Activated CD8-positive, alpha-beta memory T cell treated with anti-CD3 and anti-CD28 coated beads, Interleukin-2, amount 10 ng/mL, durations not matched to agents 7 days and 5 days (primary cell): ENCODE measurements around the gene ADORA2B. TPM values are rescaled to one million over a fixed set of nuclear protein-coding genes. Genes with fewer than 3 reads are reported as not detected.
"Not testable (repeated sequence)": the region's sequence is repeated elsewhere in the genome, so short reads cannot be mapped to it uniquely, and the experiment has no call there.

ENCODE experiments used
- ATAC-seq: fragments of 150-1000 bp; cut with Tn5 transposase; one replicate; pipeline ENCODE4 v1.10.0; 2021; ENCODE audit warnings: moderate library complexity
- CTCF ChIA-PET: fragments of 350-600 bp; sonication (Branson Sonifier 250); formaldehyde crosslinking; loops from one replicate; lab custom pipeline; 2021; ENCODE audit warnings: antibody characterized with exemption; lab: Charles Lee
- DNase-seq: peaks from one replicate; pipeline ENCODE4 v3.0.0-alpha.2; 2020
- H3K27ac Mint-ChIP-seq: one replicate; pipeline ENCODE4 v1.8.0; 2021; ENCODE audit warnings: mild to moderate bottlenecking, mixed read lengths
- H3K27me3 Mint-ChIP-seq: one replicate; pipeline ENCODE4 v1.8.0; 2021; ENCODE audit warnings: mixed read lengths
- H3K36me3 Mint-ChIP-seq: one replicate; pipeline ENCODE4 v1.8.0; 2021; ENCODE audit warnings: mild to moderate bottlenecking, mixed read lengths
- H3K4me1 Mint-ChIP-seq: one replicate; pipeline ENCODE4 v1.8.0; 2021; ENCODE audit warnings: mixed read lengths
- H3K4me3 Mint-ChIP-seq: one replicate; pipeline ENCODE4 v1.8.0; 2021; ENCODE audit warnings: mild to moderate bottlenecking, moderate library complexity, mixed read lengths
- H3K9me3 Mint-ChIP-seq: one replicate; pipeline ENCODE4 v1.8.0; 2022; ENCODE audit warnings: low read depth, mixed read lengths
- total RNA-seq, 2 experiments: library from RNA; stranded (reverse); gene quantifications; one replicate each; pipeline ENCODE4 v1.2.3, GENCODE V29; 2021

ADORA2B gene
- 1 to 10 TPM in 1 of 2 experiments, under 1 TPM in 1; 0.49 to 1.1 TPM for total RNA-seq

GRCh38 chr17:15944759-15945526, at the start of gene ADORA2B:
ADORA2B (plus strand) TSS chr17:15945130; CDS start chr17:15945249, 119 bp downstream.
- Mint-ChIP-seq H3K4me1 (peaks cover 12% of the 10 kb centered on the region), H3K36me3 (no peaks in the 10 kb centered on the region), H3K27me3 (peaks cover 60% of the 10 kb centered on the region), H3K9me3 (no peaks in the 10 kb centered on the region), H3K27ac (peak within 1 kb of the TSS; percentile 6), H3K4me3 (peak within 1 kb of the TSS; percentile 69)
- peak; percentile 82 for ATAC-seq
- CTCF ChIA-PET = interaction anchor here (0.6 to 2.6 kb wide), 19 partner anchors 9 to 117 kb away, joined by 3 to 14 read pairs (median 3); partner anchors contain the start of genes TTC19 and ZSWIM7
- peak; percentile 64 for DNase-seq

- H3K36me3 Mint-ChIP-seq = peaks cover 3% of the 10 kb centered on the region
- no peak overlapping the region for H3K4me3 Mint-ChIP-seq
- CTCF ChIA-PET = no interaction called here
- peaks cover 9% of the 10 kb centered on the region for H3K4me1 Mint-ChIP-seq
- ATAC-seq (no peak), DNase-seq (no peak)
- no peak overlapping the region for H3K27ac Mint-ChIP-seq
- peaks cover 3% of the 10 kb centered on the region for H3K9me3 Mint-ChIP-seq
- peaks cover 32% of the 10 kb centered on the region for H3K27me3 Mint-ChIP-seq
These were observed 48.7 kb upstream of the ADORA2B start for GRCh38 chr17:15896277-15896676.

DNA sequence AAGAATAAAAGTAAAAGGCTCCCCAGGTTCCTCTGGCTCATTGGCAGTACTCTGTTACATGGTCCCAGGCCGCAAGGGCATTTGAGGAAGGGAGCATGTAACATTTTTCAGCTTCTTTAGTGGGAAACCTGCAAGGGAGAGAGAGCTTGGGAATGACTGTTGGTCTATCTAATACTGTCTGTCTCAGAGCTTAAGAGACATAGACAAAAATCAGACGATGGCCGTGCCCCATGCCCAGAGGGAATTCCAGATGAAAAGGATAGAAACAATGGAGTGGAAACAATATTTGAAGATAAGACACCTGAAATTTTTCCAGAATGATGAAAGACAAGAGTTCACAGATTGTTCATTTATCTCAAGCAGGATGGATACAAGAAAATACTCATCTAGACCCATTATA, 48.1 kb upstream of the ADORA2B start:
- ATAC-seq (no peak), DNase-seq (no peak)
- H3K9me3 Mint-ChIP-seq = peaks cover 3% of the 10 kb centered on the region
- H3K27me3 Mint-ChIP-seq = peaks cover 32% of the 10 kb centered on the region
- CTCF ChIA-PET = interaction anchor here (0.8 kb wide), 1 partner anchor 102 kb away, joined by 3 read pairs; the partner anchor contains the start of genes TTC19 and ZSWIM7
- peaks cover 3% of the 10 kb centered on the region for H3K36me3 Mint-ChIP-seq
- H3K4me3 Mint-ChIP-seq = no peak overlapping the region
- H3K27ac Mint-ChIP-seq = no peak overlapping the region
- peaks cover 9% of the 10 kb centered on the region for H3K4me1 Mint-ChIP-seq

DNA sequence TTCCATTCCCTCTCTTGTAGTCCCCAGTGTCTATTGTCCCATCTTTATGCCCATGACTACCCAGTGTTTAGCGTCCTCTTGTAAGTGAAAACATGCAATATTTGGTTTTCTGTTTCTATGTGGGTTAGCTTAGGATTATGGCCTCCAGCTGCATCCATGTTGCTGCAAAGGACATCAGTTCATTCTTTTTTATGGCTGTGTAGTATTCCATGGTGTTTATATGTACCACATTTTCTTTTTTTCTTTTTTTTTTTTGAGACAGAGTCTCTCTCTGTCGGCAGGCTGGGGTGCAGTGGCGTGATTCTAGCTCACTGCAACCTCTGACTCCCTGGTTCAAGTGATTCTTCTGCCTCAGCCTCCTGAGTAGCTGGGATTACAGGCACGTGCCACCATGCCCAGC, 45.3 kb upstream of the ADORA2B start:
- CTCF ChIA-PET, H3K36me3 Mint-ChIP-seq, ATAC-seq, DNase-seq, H3K9me3 Mint-ChIP-seq, H3K27ac Mint-ChIP-seq, H3K4me3 Mint-ChIP-seq, H3K4me1 Mint-ChIP-seq: not testable (repeated sequence)
- peaks cover 21% of the 10 kb centered on the region for H3K27me3 Mint-ChIP-seq

DNA sequence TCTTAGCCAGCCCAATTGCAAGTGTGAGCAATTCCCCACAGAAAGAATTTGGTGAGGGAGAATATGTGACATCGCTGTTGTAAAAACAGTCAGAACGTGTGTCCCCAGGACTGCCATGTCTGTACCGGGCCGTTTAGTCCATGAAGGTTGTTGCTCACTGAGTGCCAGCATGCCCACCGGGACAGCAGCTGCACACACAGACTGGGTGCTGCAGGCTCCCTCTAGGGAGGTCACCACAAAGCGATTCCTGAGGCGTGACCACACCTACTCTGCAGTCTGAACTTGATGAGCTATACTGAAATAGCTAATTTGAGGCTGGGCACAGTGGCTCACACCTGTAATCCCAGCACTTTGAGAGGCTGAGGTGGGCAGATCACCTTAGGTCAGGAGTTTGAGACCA, 44.1 kb upstream of the ADORA2B start:
- DNase-seq (no peak), ATAC-seq (no peak)
- no peak overlapping the region for H3K4me3 Mint-ChIP-seq
- H3K4me1 Mint-ChIP-seq = peaks cover 9% of the 10 kb centered on the region
- H3K36me3 Mint-ChIP-seq = peaks cover 1% of the 10 kb centered on the region
- H3K27ac Mint-ChIP-seq = no peak overlapping the region
- CTCF ChIA-PET = no interaction called here
- H3K27me3 Mint-ChIP-seq = peaks cover 16% of the 10 kb centered on the region
- peaks cover 3% of the 10 kb centered on the region for H3K9me3 Mint-ChIP-seq

DNA sequence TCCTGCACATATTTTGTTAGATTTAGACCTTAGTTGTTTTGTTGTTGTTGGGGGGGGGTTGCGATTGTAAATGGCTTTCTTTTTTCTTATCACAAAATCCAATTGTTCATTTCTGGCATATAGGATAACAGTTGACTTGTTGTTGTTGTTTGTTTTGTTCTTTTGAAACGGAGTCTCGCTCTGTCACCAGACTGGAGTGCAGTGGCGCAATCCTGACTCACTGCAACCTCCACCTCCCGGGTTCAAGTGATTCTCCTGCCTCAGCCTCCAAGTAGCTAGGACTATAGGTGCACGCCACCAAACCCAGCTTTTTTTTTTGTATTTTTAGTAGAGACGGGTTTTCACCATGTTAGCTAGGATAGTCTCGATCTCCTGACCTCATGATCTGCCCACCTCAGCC, 39.7 kb upstream of the ADORA2B start:
- H3K4me1 Mint-ChIP-seq, H3K9me3 Mint-ChIP-seq, CTCF ChIA-PET, H3K36me3 Mint-ChIP-seq, H3K4me3 Mint-ChIP-seq, DNase-seq, ATAC-seq, H3K27ac Mint-ChIP-seq: not testable (repeated sequence)
- H3K27me3 Mint-ChIP-seq = peaks cover 25% of the 10 kb centered on the region

DNA sequence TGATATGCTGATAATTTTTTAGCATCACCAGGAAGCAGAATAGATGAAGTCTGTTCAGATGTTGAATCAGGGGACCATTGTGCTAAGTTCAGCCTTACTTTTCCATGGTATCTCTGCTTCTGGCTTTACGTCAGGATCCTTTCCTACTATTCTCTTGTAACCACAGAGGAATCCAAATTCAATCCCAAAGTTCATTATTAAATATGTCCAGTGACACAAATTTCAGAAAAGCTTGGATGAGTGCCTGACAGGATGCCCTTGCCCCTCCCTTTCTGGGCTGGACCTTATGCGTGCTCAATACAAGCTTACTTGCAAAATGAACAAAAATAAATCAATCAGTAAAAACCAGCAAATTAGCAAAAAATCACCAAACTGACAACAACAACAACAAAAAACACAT, 37.6 kb upstream of the ADORA2B start:
- Mint-ChIP-seq H3K27ac (no peak overlapping the region), H3K9me3 (no peaks in the 10 kb centered on the region), H3K36me3 (no peaks in the 10 kb centered on the region), H3K27me3 (peaks cover 25% of the 10 kb centered on the region), H3K4me3 (no peak overlapping the region), H3K4me1 (no peaks in the 10 kb centered on the region)
- ATAC-seq = no peak
- DNase-seq = peak; percentile 16
- CTCF ChIA-PET = no interaction called here

DNA sequence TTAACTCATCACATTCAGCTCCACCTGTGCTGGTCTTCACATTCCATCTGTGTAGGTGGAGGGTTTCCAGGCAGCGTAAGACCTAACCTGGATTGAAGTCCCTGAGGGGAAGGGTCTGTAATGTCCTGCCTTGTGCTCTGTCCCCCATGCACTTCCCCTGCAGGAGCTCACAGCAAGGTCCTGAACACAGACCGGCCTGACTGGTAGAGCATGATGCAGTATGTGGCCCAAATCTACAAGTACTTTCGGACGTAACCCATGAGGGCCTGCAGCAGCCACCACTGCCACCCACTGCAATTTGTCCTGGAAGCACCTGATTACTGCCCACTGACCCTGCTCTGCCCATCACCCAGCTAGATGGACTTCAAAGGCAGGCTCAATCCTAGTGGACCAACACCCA, 36.6 kb upstream of the ADORA2B start:
- Mint-ChIP-seq H3K4me3 (no peak overlapping the region), H3K4me1 (no peaks in the 10 kb centered on the region), H3K36me3 (no peaks in the 10 kb centered on the region), H3K27ac (no peak overlapping the region), H3K9me3 (no peaks in the 10 kb centered on the region), H3K27me3 (peaks cover 21% of the 10 kb centered on the region)
- ATAC-seq (no peak), DNase-seq (no peak)
- CTCF ChIA-PET = interaction anchor here (1.2 kb wide), 1 partner anchor 43 kb away, joined by 3 read pairs; no protein-coding TSS in a partner anchor

- Mint-ChIP-seq H3K27ac (no peak overlapping the region), H3K9me3 (no peaks in the 10 kb centered on the region), H3K4me3 (no peak overlapping the region), H3K27me3 (peaks cover 21% of the 10 kb centered on the region), H3K36me3 (no peaks in the 10 kb centered on the region), H3K4me1 (peaks cover 11% of the 10 kb centered on the region)
- ATAC-seq = no peak
- no peak for DNase-seq
- CTCF ChIA-PET = no interaction called here
These were observed 35.4 kb upstream of the ADORA2B start for GRCh38 chr17:15909481-15909991.

DNA sequence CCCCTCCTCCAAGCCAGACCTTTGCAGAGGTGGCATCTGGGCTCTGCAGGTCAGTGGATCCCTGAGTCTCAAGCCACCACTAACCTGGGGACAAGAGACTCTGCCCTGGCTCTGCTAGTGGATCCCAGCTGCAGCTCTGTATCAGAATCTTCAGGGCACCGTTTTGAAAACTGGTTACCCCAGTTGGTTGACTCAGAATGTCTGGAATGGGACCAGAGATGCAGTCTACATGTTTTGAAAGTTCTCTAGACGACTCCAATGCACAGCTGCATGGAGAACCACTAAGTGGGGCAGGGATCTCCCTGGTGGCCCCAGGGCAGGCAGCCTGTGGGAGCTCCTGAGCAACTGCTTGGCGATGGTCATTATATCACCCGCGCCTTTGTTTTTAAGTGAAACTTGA, 34.1 kb upstream of the ADORA2B start:
- DNase-seq = peak; percentile 37
- no peaks in the 10 kb centered on the region for H3K36me3 Mint-ChIP-seq
- no peaks in the 10 kb centered on the region for H3K9me3 Mint-ChIP-seq
- H3K27me3 Mint-ChIP-seq = peaks cover 20% of the 10 kb centered on the region
- CTCF ChIA-PET = no interaction called here
- H3K4me3 Mint-ChIP-seq = no peak overlapping the region
- no peak overlapping the region for H3K27ac Mint-ChIP-seq
- H3K4me1 Mint-ChIP-seq = peaks cover 20% of the 10 kb centered on the region
- ATAC-seq = no peak

GRCh38 chr17:15911701-15912100, 33.2 kb upstream of the ADORA2B start:
- Mint-ChIP-seq H3K4me1 (peaks cover 20% of the 10 kb centered on the region), H3K27me3 (peaks cover 19% of the 10 kb centered on the region)
- H3K27ac Mint-ChIP-seq, CTCF ChIA-PET, H3K36me3 Mint-ChIP-seq, H3K4me3 Mint-ChIP-seq, H3K9me3 Mint-ChIP-seq, ATAC-seq, DNase-seq: not testable (repeated sequence)

DNA sequence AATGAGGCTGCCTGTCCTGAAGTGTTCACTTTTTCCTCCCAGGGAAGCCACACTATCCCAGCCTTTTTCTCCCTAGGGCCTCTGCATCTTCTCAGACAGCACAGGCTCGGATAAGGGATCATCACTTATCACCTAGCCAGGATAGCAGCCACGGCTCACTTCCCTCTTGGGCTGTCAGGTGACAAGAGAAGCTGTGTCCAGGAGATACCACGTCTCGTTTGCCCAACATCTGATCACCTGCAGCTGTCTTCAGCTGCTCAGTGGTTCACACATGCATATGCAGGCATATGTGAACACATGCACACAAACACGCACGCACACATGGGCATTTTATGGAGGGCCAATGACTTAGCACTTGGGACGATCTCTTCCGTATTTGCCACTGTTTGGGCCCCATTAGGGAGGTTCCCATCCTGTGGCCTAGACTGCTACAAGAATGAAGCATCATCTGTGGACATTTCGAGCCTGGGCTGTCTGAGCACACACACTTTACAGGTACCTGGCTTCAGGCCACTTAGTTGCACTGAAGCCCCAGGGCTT, 32.4 kb upstream of the ADORA2B start:
- Mint-ChIP-seq H3K27me3 (peaks cover 15% of the 10 kb centered on the region), H3K36me3 (no peaks in the 10 kb centered on the region), H3K27ac (no peak overlapping the region), H3K4me3 (no peak overlapping the region), H3K9me3 (no peaks in the 10 kb centered on the region), H3K4me1 (peaks cover 20% of the 10 kb centered on the region)
- CTCF ChIA-PET = no interaction called here
- ATAC-seq (no peak), DNase-seq (no peak)

GRCh38 chr17:15913826-15914225, 31.1 kb upstream of the ADORA2B start:
- peaks cover 20% of the 10 kb centered on the region for H3K4me1 Mint-ChIP-seq
- DNase-seq = no peak
- H3K4me3 Mint-ChIP-seq = no peak overlapping the region
- peak overlapping the region; percentile 76 for H3K27ac Mint-ChIP-seq
- H3K36me3 Mint-ChIP-seq = no peaks in the 10 kb centered on the region
- CTCF ChIA-PET = interaction anchor here (1.1 to 1.2 kb wide), 2 partner anchors 29 to 32 kb away, joined by 3 read pairs; partner anchors contain the start of gene ADORA2B
- H3K9me3 Mint-ChIP-seq = no peaks in the 10 kb centered on the region
- ATAC-seq = no peak
- peaks cover 17% of the 10 kb centered on the region for H3K27me3 Mint-ChIP-seq
